Stomach (tissue), 9 donors: Measurements from ENCODE around the gene KCNAB2. TPM values are rescaled to one million over a fixed set of nuclear protein-coding genes. Genes with fewer than 3 reads are reported as not detected.

Experiments
- DNase-seq, 2 donors: peaks; one replicate each; pipeline versions ENCODE4 v3.0.0 to v3.0.0-alpha.2; 2013 to 2019
- H3K27ac ChIP-seq, 5 donors: fragments of 200-600 bp in 4 of 5; sonication (generic) in 4 of 5; one replicate each; pipeline ENCODE4 v1.5.1; 2013 to 2019; ENCODE audit warnings: mild to moderate bottlenecking in 1 of 5, moderate library complexity in 1 of 5
- H3K27me3 ChIP-seq, 3 donors: fragments of 200-600 bp; sonication (generic); one replicate each; pipeline ENCODE4 v1.5.1; 2017 to 2019; ENCODE audit warnings: mixed run types in 1 of 3
- H3K36me3 ChIP-seq, 4 donors: fragments of 200-600 bp; sonication (generic); 1 replicate in 3 of 4; 2 replicates in 1 of 4; pipeline ENCODE4 v1.5.1; 2016 to 2019
- H3K4me1 ChIP-seq, 4 donors: fragments of 200-600 bp; sonication (generic); one replicate each; pipeline ENCODE4 v1.5.1; 2016 to 2019
- H3K4me3 ChIP-seq, 4 donors: fragments of 200-600 bp; sonication (generic) in 3 of 4; one replicate each; pipeline ENCODE4 v1.5.1; 2016 to 2019; ENCODE audit warnings: mild to moderate bottlenecking in 1 of 4
- H3K9me3 ChIP-seq, 4 donors: fragments of 200-600 bp; sonication (generic); one replicate each; pipeline ENCODE4 v1.5.1; 2016 to 2019
- CTCF ChIP-seq, 7 experiments: fragments of 450-650 bp in 4 of 7; fragments of 200-600 bp in 3 of 7; sonication (generic) in 3 of 7; IDR thresholded peaks; one replicate each; pipeline ENCODE4 v1.5.1; 2016 to 2019; ENCODE audit warnings: antibody characterized with exemption in 7 of 7, control low read depth in 2 of 7, mild to moderate bottlenecking in 1 of 7
- EP300 ChIP-seq: sonication (generic); formaldehyde crosslinking; IDR thresholded peaks from one replicate; pipeline ENCODE4 v1.6.1; 2017; ENCODE audit warnings: antibody characterized with exemption
- POLR2A ChIP-seq, 4 donors: fragments of 450-650 bp; IDR thresholded peaks; one replicate each; pipeline ENCODE4 v1.6.1; 2016; ENCODE audit warnings: antibody characterized with exemption in 4 of 4, control low read depth in 2 of 4, mild to moderate bottlenecking in 1 of 4, moderate library complexity in 1 of 4
- POLR2AphosphoS5 ChIP-seq, 3 donors: sonication (generic); formaldehyde crosslinking; IDR thresholded peaks; one replicate each; pipeline ENCODE4 v1.6.1; 2016; ENCODE audit warnings: antibody characterized with exemption in 3 of 3
- whole genome bisulfite sequencing, 5 donors: extraction: QIAGEN DNeasy Blood & Tissue Kit in 3 of 5; methylation state at CpG; one replicate each; pipeline versions ENCODE4 v1.1.5 to v1.1.7; 2013 to 2018; 5-methylcytosine and 5-hydroxymethylcytosine counted together
- intact Hi-C: fragments of 100-400 bp; cut with DNase I; formaldehyde crosslinking; loops from one replicate; pipeline ENCODE4 v1.15.1; 2023; ENCODE audit warnings: low total_unique reads
- polyA plus RNA-seq, 3 donors: library from polyadenylated mRNA; stranded (reverse); fragments of 200-250 nt; gene quantifications; one replicate each; pipeline ENCODE4 v1.2.3, GENCODE V29; 2013
- total RNA-seq, 5 donors: library from RNA; depleted of rRNA; stranded (reverse); fragments of >200 nt; gene quantifications; one replicate each; pipeline versions ENCODE4 v1.1.0 to v1.2.3, GENCODE V29; 2014 to 2016
- donor health status: healthy with polysubstance abuse.
- donor health status: Bipolar disorder and iron deficiency.
- donor health status: healthy.

Gene KCNAB2
- total and polyA plus RNA-seq, 8 donors, result 0.29 to 39.1 (median 3.3) TPM

GRCh38 chr1:6103854-6104530, 58.3 kb downstream of the KCNAB2 start:
- H3K9me3 ChIP-seq, result no peaks in the 10 kb centered on the region
- H3K27ac ChIP-seq, result no peak overlapping the region
- WGBS, 5 donors, result 68 to 75% (median 71%) methylated on average over 7 to 13 of the region's 13 CpGs
- no peaks in the 10 kb centered on the region for H3K4me1 ChIP-seq
- H3K36me3 ChIP-seq, result peaks cover 0 to 7% (median 0%) of the 10 kb centered on the region in 4 donors
- no peak for DNase-seq
- H3K27me3 ChIP-seq, result peaks cover 0 to 79% (median 6%) of the 10 kb centered on the region in 3 donors
- intact Hi-C loops, result no loop called here
- TF ChIP-seq CTCF (IDR thresholded peaks at IDR 0.05) (no peak), POLR2AphosphoS5 (IDR thresholded peaks at IDR 0.05) (no peak), POLR2A (IDR thresholded peaks at IDR 0.05) (no peak), EP300 (no peak)
- no peak overlapping the region for H3K4me3 ChIP-seq

GRCh38 chr1:6104631-6105030, 58.9 kb downstream of the KCNAB2 start:
- H3K4me1 ChIP-seq, result no peaks in the 10 kb centered on the region
- H3K4me3 ChIP-seq, result no peak overlapping the region
- intact Hi-C loops, result no loop called here
- 67 to 80% (median 74%) methylated on average over 4 to 9 of the region's 9 CpGs for WGBS, 5 donors
- peaks cover 0 to 1% (median 0%) of the 10 kb centered on the region in 4 donors for H3K36me3 ChIP-seq
- H3K27ac ChIP-seq, result no peak overlapping the region
- H3K27me3 ChIP-seq, result peaks cover 0 to 79% (median 10%) of the 10 kb centered on the region in 3 donors
- no peaks in the 10 kb centered on the region for H3K9me3 ChIP-seq
- DNase-seq, result no peak
- no peak for TF ChIP-seq POLR2AphosphoS5 (IDR thresholded peaks at IDR 0.05)
- TF ChIP-seq EP300, result no peak
- TF ChIP-seq POLR2A (IDR thresholded peaks at IDR 0.05), result no peak
- no peak for TF ChIP-seq CTCF (IDR thresholded peaks at IDR 0.05)

- Histone ChIP-seq H3K27ac (no peak overlapping the region), H3K36me3 (no peaks in the 10 kb centered on the region), H3K27me3 (peaks cover 0 to 79% (median 10%) of the 10 kb centered on the region in 3 donors), H3K4me3 (no peak overlapping the region), H3K9me3 (no peaks in the 10 kb centered on the region), H3K4me1 (no peaks in the 10 kb centered on the region)
- intact Hi-C loops, result no loop called here
- 60 to 70% (median 68%) methylated on average over 10 to 12 of the region's 12 CpGs for WGBS, 5 donors
- no peak for DNase-seq
- TF ChIP-seq EP300 (no peak), CTCF (IDR thresholded peaks at IDR 0.05) (no peak), POLR2A (IDR thresholded peaks at IDR 0.05) (no peak), POLR2AphosphoS5 (IDR thresholded peaks at IDR 0.05) (no peak)
Measured at GRCh38 chr1:6105218-6105679, 59.6 kb downstream of the KCNAB2 start.

GRCh38 chr1:6105763-6106162, 60.1 kb downstream of the KCNAB2 start:
- Histone ChIP-seq H3K4me1 (no peaks in the 10 kb centered on the region), H3K36me3 (no peaks in the 10 kb centered on the region), H3K27ac (no peak overlapping the region), H3K9me3 (no peaks in the 10 kb centered on the region), H3K4me3 (no peak overlapping the region), H3K27me3 (peaks cover 0 to 76% (median 10%) of the 10 kb centered on the region in 3 donors)
- 66 to 79% (median 71%) methylated on average over 1 to 7 of the region's 7 CpGs for whole genome bisulfite sequencing, 5 donors
- TF ChIP-seq POLR2A (IDR thresholded peaks at IDR 0.05), result no peak
- TF ChIP-seq EP300, result no peak
- no peak for TF ChIP-seq CTCF (IDR thresholded peaks at IDR 0.05)
- TF ChIP-seq POLR2AphosphoS5 (IDR thresholded peaks at IDR 0.05), result no peak
- intact Hi-C loops, result no loop called here
- DNase-seq, result no peak
